GM23248 (cell line): ENCODE results near the gene LRP1. TPM values are rescaled to one million over a fixed set of nuclear protein-coding genes. Genes with fewer than 3 reads are reported as not detected.

Source experiments
- DNase-seq: peaks from one replicate; pipeline ENCODE4 v3.0.0-alpha.2; 2015
- H2AFZ ChIP-seq: fragments of 200-600 bp; sonication (generic); 2 replicates; pipeline ENCODE4 v1.6.1; 2016; ENCODE audit warnings: antibody characterized with exemption
- H3F3A ChIP-seq: fragments of 200-600 bp; sonication (generic); 2 replicates; pipeline ENCODE4 v1.6.1; 2016; ENCODE audit warnings: mild to moderate bottlenecking, antibody characterized with exemption, mixed run types; ENCODE audit not compliant: insufficient read depth
- H3K27ac ChIP-seq: fragments of 200-600 bp; sonication (generic); 2 replicates; pipeline ENCODE4 v1.5.1; 2016; ENCODE audit warnings: mild to moderate bottlenecking
- H3K27me3 ChIP-seq: fragments of 200-600 bp; sonication (generic); replicated peaks from 2 replicates; pipeline ENCODE4 v1.6.1; 2016; ENCODE audit warnings: mild to moderate bottlenecking; ENCODE audit not compliant: insufficient read depth
- H3K36me3 ChIP-seq: fragments of 200-600 bp; sonication (generic); 2 replicates; pipeline ENCODE4 v1.6.1; 2016; ENCODE audit warnings: low read depth, mild to moderate bottlenecking
- H3K4me1 ChIP-seq: fragments of 200-600 bp; sonication (generic); 2 replicates; pipeline ENCODE4 v1.6.1; 2016; ENCODE audit warnings: mild to moderate bottlenecking; ENCODE audit not compliant: insufficient read depth
- H3K4me2 ChIP-seq: fragments of 200-600 bp; sonication (generic); one replicate; pipeline ENCODE4 v1.6.1; 2016; ENCODE audit warnings: mild to moderate bottlenecking; ENCODE audit not compliant: unreplicated experiment
- H3K4me3 ChIP-seq: fragments of 200-600 bp; sonication (generic); 2 replicates; pipeline ENCODE4 v1.5.1; 2016; ENCODE audit warnings: mild to moderate bottlenecking
- H3K79me2 ChIP-seq: fragments of 200-600 bp; sonication (generic); 2 replicates; pipeline ENCODE4 v1.6.1; 2016; ENCODE audit warnings: mild to moderate bottlenecking; ENCODE audit not compliant: insufficient read depth
- H3K9ac ChIP-seq: fragments of 200-600 bp; sonication (generic); 2 replicates; pipeline ENCODE4 v1.6.1; 2016; ENCODE audit warnings: mild to moderate bottlenecking
- H3K9me2 ChIP-seq: fragments of 200-600 bp; sonication (generic); 2 replicates; pipeline ENCODE4 v1.6.1; 2016; ENCODE audit warnings: mixed run types, mild to moderate bottlenecking, moderate library complexity; ENCODE audit not compliant: insufficient read depth
- H3K9me3 ChIP-seq: fragments of 200-600 bp; sonication (generic); one replicate; pipeline ENCODE4 v1.6.1; 2017; ENCODE audit warnings: low read depth
- H4K20me1 ChIP-seq: fragments of 200-600 bp; sonication (generic); 2 replicates; pipeline ENCODE4 v1.6.0; 2016; ENCODE audit not compliant: insufficient read depth
- EZH2 ChIP-seq: fragments of 200-600 bp; sonication (generic); IDR thresholded peaks from 2 replicates; pipeline ENCODE4 v1.6.1; 2018; ENCODE audit warnings: antibody characterized with exemption, mild to moderate bottlenecking; ENCODE audit not compliant: insufficient read depth, poor library complexity, severe bottlenecking
- EZH2phosphoT487 ChIP-seq: fragments of 200-600 bp; sonication (generic); IDR thresholded peaks from 2 replicates; pipeline ENCODE4 v1.6.1; 2018; ENCODE audit warnings: antibody characterized with exemption, moderate library complexity, mild to moderate bottlenecking, low read depth; ENCODE audit not compliant: insufficient read depth
- WGBS, 2 experiments: methylation state at CpG; one replicate each; pipeline ENCODE4 v1.1.6; 2015 to 2017; ENCODE audit warnings: low lambda C conversion rate in 2 of 2, low coverage in 1 of 2; ENCODE audit errors: missing lambda C conversion rate in 2 of 2; 5-methylcytosine and 5-hydroxymethylcytosine counted together
- in situ Hi-C: fragments of 300-500 bp; cut with MboI; formaldehyde crosslinking; loops from 2 replicates; pipeline ENCODE4 v1.15.0; 2020
- polyA plus RNA-seq: library from polyadenylated mRNA; unstranded; fragments of >200 nt; fragmentation: Nextera tagmentation; extraction: Ambion mirVana; gene quantifications from 2 replicates; pipeline ENCODE4 v1.2.1, GENCODE V29; 2016
- total RNA-seq: library from RNA; depleted of rRNA; stranded (reverse); fragments of >200 nt; shearing (Covaris generic); gene quantifications from 2 replicates; pipeline ENCODE4 v1.2.3, GENCODE V29; 2014

The LRP1 gene
- total and polyA plus RNA-seq, 2 experiments from 2014 or later: 166 to 257 TPM

GRCh38 chr12:57127101-57127725 lies 1.1 kb upstream of the LRP1 start:
- Histone ChIP-seq H3K9me3 (no peaks in the 10 kb centered on the region), H4K20me1 (no peaks in the 10 kb centered on the region), H2AFZ (peak overlapping the region; percentile 78), H3K27ac (peak overlapping the region; percentile 89), H3F3A (peaks cover 39% of the 10 kb centered on the region), H3K79me2 (peaks cover 38% of the 10 kb centered on the region), H3K27me3 (no peaks in the 10 kb centered on the region), H3K4me1 (peaks cover 24% of the 10 kb centered on the region), H3K36me3 (no peaks in the 10 kb centered on the region), H3K9me2 (no peaks in the 10 kb centered on the region), H3K9ac (peak overlapping the region; percentile 90), H3K4me2 (peak overlapping the region; percentile 88), H3K4me3 (peak overlapping the region; percentile 90)
- WGBS, 2 experiments: 4% methylated on average over 25 to 26 of the region's 26 CpGs
- in situ Hi-C loops: no loop called here
- TF ChIP-seq EZH2phosphoT487 (no peak), EZH2 (no peak)
- peak; percentile 70 for DNase-seq

DNA sequence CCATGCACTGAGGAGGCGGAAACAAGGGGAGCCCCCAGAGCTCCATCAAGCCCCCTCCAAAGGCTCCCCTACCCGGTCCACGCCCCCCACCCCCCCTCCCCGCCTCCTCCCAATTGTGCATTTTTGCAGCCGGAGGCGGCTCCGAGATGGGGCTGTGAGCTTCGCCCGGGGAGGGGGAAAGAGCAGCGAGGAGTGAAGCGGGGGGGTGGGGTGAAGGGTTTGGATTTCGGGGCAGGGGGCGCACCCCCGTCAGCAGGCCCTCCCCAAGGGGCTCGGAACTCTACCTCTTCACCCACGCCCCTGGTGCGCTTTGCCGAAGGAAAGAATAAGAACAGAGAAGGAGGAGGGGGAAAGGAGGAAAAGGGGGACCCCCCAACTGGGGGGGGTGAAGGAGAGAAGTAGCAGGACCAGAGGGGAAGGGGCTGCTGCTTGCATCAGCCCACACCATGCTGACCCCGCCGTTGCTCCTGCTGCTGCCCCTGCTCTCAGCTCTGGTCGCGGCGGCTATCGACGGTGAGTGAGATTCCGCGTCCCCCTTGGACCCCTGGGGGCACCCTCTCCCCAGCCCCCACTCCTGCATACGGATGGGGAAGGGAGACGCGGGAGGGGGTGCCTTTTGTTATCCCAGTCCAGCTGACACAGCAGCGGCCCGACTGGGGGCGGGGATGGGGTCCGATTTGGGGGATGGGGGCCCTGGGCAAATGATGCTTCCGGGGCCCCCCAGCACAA lies 400 bp downstream of the LRP1 start:
- no peak for TF ChIP-seq EZH2
- TF ChIP-seq EZH2phosphoT487: no peak
- H3K27me3 ChIP-seq: no peaks in the 10 kb centered on the region
- peak overlapping the region; percentile 90 for H3K4me2 ChIP-seq
- peak overlapping the region; percentile 90 for H3K9ac ChIP-seq
- no peaks in the 10 kb centered on the region for H3K36me3 ChIP-seq
- peaks cover 51% of the 10 kb centered on the region for H3K79me2 ChIP-seq
- no peaks in the 10 kb centered on the region for H4K20me1 ChIP-seq
- H2AFZ ChIP-seq: no peak overlapping the region
- in situ Hi-C loops: no loop called here
- peak overlapping the region; percentile 90 for H3K4me3 ChIP-seq
- H3K9me2 ChIP-seq: no peaks in the 10 kb centered on the region
- DNase-seq: peak; percentile 41
- WGBS, 2 experiments: 0 to 2% methylated on average over 13 to 35 of the region's 35 CpGs
- no peaks in the 10 kb centered on the region for H3K9me3 ChIP-seq
- H3F3A ChIP-seq: peaks cover 49% of the 10 kb centered on the region
- peak overlapping the region; percentile 89 for H3K27ac ChIP-seq
- H3K4me1 ChIP-seq: peaks cover 33% of the 10 kb centered on the region

DNA sequence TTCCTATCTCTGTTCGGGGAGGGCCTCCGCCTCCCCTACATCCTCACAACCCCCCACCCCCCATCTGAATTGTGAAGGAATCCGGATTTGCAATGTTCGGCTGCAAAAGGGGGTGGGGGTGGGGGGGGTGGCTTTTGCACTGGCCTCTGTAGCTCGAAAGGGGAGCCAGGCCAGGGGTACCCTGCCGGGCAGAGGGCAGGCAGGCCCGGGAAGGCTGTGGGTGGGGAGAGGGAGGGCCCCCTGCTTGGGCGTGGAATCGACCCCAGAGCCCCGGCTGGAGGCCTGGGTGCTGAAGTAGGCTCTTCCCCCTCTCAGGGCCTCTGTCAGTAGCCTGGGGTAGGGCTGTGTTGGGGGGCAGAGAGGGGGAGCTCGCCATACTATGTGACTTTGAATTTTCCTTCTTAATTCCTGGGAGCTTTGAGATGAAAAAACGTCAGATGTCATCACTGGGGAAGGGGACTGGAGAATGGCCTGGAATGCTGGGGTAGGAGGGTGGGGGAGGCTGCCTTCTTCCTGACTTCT lies 1.1 kb downstream of the LRP1 start:
- H3F3A ChIP-seq: peaks cover 53% of the 10 kb centered on the region
- peak overlapping the region; percentile 89 for H3K27ac ChIP-seq
- in situ Hi-C loops: no loop called here
- peaks cover 58% of the 10 kb centered on the region for H3K79me2 ChIP-seq
- H3K4me2 ChIP-seq: peak overlapping the region; percentile 90
- TF ChIP-seq EZH2phosphoT487: no peak
- no peaks in the 10 kb centered on the region for H3K9me2 ChIP-seq
- H3K4me1 ChIP-seq: peaks cover 40% of the 10 kb centered on the region
- H3K9me3 ChIP-seq: no peaks in the 10 kb centered on the region
- H3K36me3 ChIP-seq: no peaks in the 10 kb centered on the region
- peak overlapping the region; percentile 90 for H3K9ac ChIP-seq
- peak overlapping the region; percentile 90 for H3K4me3 ChIP-seq
- whole genome bisulfite sequencing, 2 experiments: 0% methylated on average over 6 to 12 of the region's 12 CpGs
- peak; percentile 59 for DNase-seq
- no peaks in the 10 kb centered on the region for H4K20me1 ChIP-seq
- H3K27me3 ChIP-seq: no peaks in the 10 kb centered on the region
- no peak overlapping the region for H2AFZ ChIP-seq

GRCh38 chr12:57129889-57130288 lies 1.6 kb downstream of the LRP1 start:
- H3K27ac ChIP-seq: peak overlapping the region; percentile 89
- peak; percentile 86 for DNase-seq
- H3K4me1 ChIP-seq: peaks cover 45% of the 10 kb centered on the region
- H3K9me2 ChIP-seq: no peaks in the 10 kb centered on the region
- H3K4me2 ChIP-seq: peak overlapping the region; percentile 90
- H2AFZ ChIP-seq: no peak overlapping the region
- peak overlapping the region; percentile 90 for H3K4me3 ChIP-seq
- peaks cover 63% of the 10 kb centered on the region for H3K79me2 ChIP-seq
- peak overlapping the region; percentile 90 for H3K9ac ChIP-seq
- H3F3A ChIP-seq: peaks cover 53% of the 10 kb centered on the region
- no peaks in the 10 kb centered on the region for H3K9me3 ChIP-seq
- no peaks in the 10 kb centered on the region for H3K27me3 ChIP-seq
- H3K36me3 ChIP-seq: no peaks in the 10 kb centered on the region
- in situ Hi-C loops: no loop called here
- TF ChIP-seq EZH2phosphoT487 (no peak), EZH2 (no peak)
- no peaks in the 10 kb centered on the region for H4K20me1 ChIP-seq
